Gastroesophageal sphincter (tissue), 3 donors: Measurements from ENCODE around the gene KCNN3.

ENCODE experiments used
- CTCF ChIP-seq, 4 experiments: fragments of 200-600 bp in 2 of 4; fragments of 450-650 bp in 2 of 4; sonication (generic) in 1 of 4; IDR thresholded peaks; one replicate each; pipeline ENCODE4 v1.5.1; 2017 to 2019; ENCODE audit warnings: antibody characterized with exemption in 4 of 4, mild to moderate bottlenecking in 2 of 4, moderate library complexity in 2 of 4
- POLR2A ChIP-seq, 2 donors: fragments of 450-650 bp; IDR thresholded peaks; one replicate each; pipeline ENCODE4 v1.6.1; 2017; ENCODE audit warnings: antibody characterized with exemption in 2 of 2, mild to moderate bottlenecking in 2 of 2, moderate library complexity in 1 of 2

- TF ChIP-seq POLR2A (IDR thresholded peaks at IDR 0.05) = no peak
- TF ChIP-seq CTCF (IDR thresholded peaks at IDR 0.05) = no peak
Observed at GRCh38 chr1:154911691-154912550, 41.8 kb upstream of the KCNN3 start.
